ENCODE results near the gene IMPA2.
A peak's percentile ranks its signal among the peaks of the same experiment; 100 is the strongest.

DNA sequence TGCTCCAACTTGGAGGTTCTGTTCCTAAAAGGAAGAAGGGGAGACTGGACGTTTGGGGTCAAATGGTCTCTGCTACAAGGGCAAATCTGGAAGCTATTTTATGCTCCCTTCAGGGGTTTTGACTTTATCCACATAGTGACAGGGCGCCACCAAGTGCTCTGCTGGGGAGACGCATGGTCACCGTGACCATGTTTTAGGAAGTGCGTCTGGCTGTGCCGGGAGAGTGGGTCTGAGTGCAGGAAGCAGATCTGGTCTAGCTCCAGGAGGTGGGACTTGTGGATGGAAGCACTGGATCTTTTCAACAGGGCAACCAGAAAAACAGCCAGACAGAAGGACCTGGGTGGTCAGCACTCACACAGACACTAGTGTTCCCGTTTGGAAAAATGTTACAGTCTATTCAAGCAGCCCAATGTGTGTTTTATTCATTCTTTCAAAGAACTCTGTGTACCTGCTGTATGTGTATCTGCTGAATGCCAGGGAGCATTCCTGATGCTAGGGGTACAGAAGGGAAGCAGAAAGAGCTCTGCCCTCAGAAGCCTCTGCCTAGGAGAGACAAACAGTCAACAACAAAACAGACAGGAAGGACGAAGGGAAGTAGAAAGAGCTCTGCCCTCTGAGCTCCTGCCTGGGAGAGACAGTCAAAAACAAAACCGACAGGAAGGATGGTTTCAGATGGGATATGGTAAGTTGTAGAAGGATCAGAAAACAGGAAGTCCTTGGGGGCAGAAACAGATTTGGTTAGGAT is 14.3 kb downstream of the IMPA2 start:
- TF ChIP-seq, protein P1, sequence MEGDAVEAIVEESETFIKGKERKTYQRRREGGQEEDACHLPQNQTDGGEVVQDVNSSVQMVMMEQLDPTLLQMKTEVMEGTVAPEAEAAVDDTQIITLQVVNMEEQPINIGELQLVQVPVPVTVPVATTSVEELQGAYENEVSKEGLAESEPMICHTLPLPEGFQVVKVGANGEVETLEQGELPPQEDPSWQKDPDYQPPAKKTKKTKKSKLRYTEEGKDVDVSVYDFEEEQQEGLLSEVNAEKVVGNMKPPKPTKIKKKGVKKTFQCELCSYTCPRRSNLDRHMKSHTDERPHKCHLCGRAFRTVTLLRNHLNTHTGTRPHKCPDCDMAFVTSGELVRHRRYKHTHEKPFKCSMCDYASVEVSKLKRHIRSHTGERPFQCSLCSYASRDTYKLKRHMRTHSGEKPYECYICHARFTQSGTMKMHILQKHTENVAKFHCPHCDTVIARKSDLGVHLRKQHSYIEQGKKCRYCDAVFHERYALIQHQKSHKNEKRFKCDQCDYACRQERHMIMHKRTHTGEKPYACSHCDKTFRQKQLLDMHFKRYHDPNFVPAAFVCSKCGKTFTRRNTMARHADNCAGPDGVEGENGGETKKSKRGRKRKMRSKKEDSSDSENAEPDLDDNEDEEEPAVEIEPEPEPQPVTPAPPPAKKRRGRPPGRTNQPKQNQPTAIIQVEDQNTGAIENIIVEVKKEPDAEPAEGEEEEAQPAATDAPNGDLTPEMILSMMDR (IDR thresholded peaks at IDR 0.05; ENCODE audit: low read depth, low read length, poor library complexity, severe bottlenecking): peak; percentile 90
- TF ChIP-seq EZH2phosphoT487 (IDR thresholded peaks at IDR 0.05; ENCODE audit: borderline replicate concordance, low read length): no peak

Data from DOHH2 (cell line).